NCI-H345 (cell line): ENCODE results near the gene PIWIL1.

ENCODE experiments used
- DNase-seq: peaks from one replicate; lab custom pipeline; 2025; lab: John Stamatoyannopoulos, UW

PIWIL1 gene

GRCh38 chr12:130336723-130337487, 782 bp upstream of the PIWIL1 start:
- DNase-seq: peak; percentile 83

GRCh38 chr12:130338794-130339601, 1.3 kb downstream of the PIWIL1 start:
- no peak for DNase-seq

DNA sequence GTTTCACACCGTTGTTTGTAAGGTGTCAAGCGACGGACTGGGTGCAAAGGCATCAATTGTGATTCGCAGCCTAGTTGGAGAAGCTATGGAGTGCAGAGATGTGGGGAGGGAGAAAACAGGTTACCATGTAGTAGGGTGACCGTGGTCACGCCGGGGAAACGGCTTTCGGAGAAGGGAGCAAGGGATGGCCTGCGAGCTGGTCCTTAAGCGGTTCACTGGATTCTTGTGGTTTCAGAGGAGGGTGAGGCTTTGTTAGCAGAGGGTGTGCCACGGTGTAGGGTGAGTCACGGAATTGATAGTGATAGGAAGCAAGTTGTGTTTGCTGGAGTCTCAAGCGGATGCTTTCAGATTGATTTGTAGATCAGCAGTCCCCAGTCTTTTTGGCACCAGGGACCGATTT, 2.3 kb downstream of the PIWIL1 start:
- DNase-seq: no peak

GRCh38 chr12:130342442-130342841, 4.8 kb downstream of the PIWIL1 start:
- DNase-seq: no peak

DNA sequence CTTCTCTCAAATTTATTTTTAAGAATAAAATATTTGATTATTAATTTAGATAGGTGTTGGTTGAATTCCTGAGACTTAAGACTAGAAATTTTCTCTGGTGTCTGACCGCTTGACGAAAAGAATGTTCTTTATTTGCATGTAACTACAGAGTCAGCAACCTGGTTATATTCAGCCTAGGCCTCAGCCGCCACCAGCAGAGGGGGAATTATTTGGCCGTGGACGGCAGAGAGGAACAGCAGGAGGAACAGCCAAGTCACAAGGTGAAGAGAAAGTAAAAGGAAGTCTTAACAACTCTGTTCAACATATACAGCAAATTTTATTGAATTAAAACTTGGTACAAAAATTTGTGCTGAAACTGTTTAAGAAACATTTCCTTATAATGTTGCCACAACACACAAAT, 5.2 kb downstream of the PIWIL1 start:
- DNase-seq: no peak

GRCh38 chr12:130344529-130344928, 6.8 kb downstream of the PIWIL1 start:
- DNase-seq: no peak

- DNase-seq: no peak
Observed at GRCh38 chr12:130345292-130345691, 7.6 kb downstream of the PIWIL1 start.

DNA sequence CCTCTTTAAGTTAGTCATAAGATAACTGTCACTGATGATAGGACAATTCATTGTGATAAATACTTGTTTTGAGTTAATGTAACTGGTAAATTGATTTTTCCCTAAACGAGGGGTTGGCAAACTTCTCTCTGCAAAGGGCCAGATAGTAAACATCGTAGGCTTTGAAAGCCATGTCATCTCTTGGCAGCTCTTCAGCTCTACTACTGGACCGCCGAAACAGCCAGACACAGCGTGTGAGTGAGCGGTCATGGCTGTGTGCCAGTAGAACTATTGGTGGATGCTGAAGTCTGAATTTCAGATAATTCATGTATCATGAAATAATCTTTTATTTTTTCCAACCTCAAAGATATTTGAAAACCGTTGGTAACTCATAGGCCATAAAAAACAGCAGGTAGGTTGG, 9.9 kb downstream of the PIWIL1 start:
- DNase-seq: no peak

DNA sequence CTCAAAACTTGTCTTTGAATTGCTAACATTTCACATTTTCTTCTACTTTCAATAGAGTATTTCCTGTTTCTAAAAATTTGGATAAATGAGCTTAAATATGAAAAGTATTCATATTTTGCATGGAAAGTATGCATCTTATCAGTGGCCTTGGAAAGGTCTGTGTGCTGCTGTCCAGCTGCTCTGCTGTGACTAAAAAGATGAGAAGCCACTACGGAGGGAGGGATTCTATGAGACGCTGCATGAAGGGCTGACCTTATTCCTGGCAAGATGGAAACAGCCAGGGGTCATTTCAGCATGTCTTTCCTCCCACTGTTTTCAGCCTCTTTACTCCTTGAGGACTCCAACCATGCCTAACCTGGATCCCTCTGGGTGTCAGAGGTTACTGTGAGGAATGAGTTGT, 13.0 kb downstream of the PIWIL1 start:
- no peak for DNase-seq

DNA sequence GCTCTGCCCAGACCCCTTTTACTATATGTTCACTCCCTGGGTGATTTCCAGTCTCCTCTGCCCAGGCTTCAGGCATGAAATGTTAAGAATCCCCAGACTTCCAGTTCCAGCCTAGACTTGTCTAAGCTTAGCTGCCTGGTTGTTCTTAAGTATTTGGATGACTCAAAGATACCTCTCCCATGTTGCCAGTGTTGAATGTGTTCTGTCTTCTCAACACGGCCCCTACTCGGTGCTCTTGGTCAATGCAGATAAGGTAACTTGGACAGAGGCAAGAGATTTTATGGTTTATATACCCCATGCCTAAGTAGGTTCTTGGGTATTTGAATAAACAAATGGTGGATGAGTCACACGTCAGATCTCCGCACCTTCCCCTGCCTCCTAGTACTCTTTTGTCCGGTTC, 13.6 kb downstream of the PIWIL1 start:
- DNase-seq: no peak

DNA sequence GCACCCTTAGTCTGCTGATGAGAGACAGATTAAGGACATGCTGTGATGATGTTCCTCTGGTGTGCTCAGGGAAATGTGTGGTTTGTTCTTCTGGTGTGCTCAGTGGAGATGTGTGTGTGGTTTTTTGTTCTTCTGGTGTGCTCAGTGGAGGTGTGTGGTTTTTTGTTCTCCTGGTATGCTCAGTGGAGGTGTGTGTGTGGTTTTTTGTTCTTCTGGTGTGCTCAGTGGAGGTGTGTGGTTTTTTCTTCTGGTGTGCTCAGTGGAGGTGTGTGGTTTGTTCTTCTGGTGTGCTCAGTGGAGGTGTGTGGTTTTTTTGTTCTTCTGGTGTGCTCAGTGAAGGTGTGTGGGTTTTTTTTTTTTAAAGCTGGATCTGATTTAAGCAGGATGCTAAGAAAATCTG, 15.4 kb downstream of the PIWIL1 start:
- no peak for DNase-seq

GRCh38 chr12:130354407-130354806, 16.7 kb downstream of the PIWIL1 start:
- DNase-seq: no peak

DNA sequence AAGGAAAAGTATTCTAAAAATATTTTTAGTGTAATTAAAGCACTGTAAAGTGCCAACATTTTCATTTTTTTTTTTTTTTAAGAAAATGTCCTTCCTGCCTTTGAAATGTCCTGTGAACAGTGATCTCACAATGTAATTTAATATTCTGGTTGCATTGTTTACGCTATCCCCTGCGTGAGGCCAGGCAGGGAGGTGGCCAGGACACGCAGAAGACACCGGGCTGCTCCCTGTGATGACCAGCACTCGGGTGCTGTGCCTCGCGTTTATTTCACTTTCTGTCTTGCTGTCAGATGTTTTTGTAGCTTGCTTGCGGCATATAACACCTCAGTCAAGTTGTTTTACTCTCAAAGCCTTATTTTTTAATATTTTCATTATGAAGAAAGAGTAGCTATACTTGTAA, 18.5 kb downstream of the PIWIL1 start:
- DNase-seq: no peak

DNA sequence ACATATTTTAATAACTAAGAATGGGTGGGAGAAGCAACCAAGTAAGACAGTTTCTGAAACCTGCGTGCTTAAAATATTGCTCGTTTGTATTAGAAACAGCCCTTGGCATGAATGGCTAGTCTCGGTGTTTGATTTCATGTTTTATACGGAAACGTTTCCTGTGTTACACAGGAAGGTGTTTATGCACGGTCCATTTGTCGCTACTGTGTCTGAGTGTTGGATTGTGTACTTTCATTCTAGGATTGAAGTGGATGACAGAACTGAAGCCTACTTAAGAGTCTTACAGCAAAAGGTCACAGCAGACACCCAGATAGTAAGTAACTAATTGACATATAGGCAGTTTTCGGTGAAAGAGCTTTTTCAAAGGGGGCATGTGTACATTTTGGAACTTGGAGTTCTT, 19.6 kb downstream of the PIWIL1 start:
- peak; percentile 70 for DNase-seq

DNA sequence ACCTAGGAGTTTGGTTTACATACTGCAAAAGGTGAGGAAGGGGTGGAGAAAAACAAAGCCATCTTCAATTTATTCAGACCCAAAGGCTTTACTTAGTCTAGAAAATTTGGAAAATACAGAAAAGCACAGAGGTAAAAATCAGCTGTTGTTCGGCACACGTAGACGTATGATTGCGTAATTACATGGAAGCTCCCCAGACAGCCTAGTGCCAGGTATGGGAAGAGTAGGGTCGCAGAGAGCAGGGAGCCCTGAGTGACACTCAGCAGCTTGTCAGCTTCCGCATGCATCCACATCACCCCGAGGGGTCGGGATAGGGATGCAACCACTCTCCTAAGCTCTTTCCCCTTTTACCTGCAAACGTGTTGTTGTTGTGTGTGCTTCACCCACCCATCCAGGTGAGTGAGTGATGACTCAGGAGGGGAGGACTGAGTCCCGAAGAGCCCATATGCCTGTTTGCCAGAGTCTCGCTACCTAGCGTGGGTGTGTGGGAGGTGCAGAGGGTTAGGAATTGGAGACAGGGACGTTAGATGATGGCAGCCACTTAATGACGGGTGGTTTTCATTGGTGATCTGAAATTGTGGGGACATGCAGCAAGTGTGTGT, 20.1 kb downstream of the PIWIL1 start:
- no peak for DNase-seq

- no peak for DNase-seq
Observed at GRCh38 chr12:130362060-130362459, 24.4 kb downstream of the PIWIL1 start.

GRCh38 chr12:130364578-130364977, 26.9 kb downstream of the PIWIL1 start:
- no peak for DNase-seq

DNA sequence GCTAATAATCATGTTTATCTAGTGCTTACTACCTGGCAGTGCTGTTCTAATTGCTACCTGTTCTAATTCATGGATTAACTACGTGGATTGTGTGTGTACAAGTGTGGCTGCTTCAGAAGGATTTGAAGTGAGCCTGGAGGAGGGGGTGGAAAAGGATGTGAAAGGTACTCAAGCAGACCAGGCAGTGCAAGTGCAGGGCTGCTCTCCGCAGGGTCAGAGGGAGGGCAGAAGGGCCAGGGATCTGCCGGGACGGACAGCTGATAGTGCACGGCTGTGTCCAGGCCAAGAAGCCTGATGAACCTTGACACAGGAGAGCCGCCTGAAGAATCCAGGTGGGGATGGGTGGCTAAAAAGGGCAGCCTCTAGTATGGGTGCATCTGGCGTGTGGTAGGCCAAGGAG, 28.5 kb downstream of the PIWIL1 start:
- DNase-seq: no peak

GRCh38 chr12:130367003-130367402, 29.3 kb downstream of the PIWIL1 start:
- DNase-seq: no peak

- DNase-seq: no peak
Observed at GRCh38 chr12:130367523-130367922, 29.8 kb downstream of the PIWIL1 start.

GRCh38 chr12:130369816-130370215, 32.1 kb downstream of the PIWIL1 start:
- DNase-seq: no peak

GRCh38 chr12:130371296-130371695, 33.6 kb downstream of the PIWIL1 start:
- DNase-seq: no peak

GRCh38 chr12:130372936-130373335, 35.2 kb downstream of the PIWIL1 start:
- no peak for DNase-seq
